GM23338 (cell line): ENCODE results near the gene EPHB2. TPM values are rescaled to one million over a fixed set of nuclear protein-coding genes. Genes with fewer than 3 reads are reported as not detected.

Experiments
- ATAC-seq: fragments of 200-7000 bp; cut with Tn5 transposase; 3 replicates; pipeline ENCODE4 v1.9.1; 2020
- DNase-seq: peaks from one replicate; pipeline ENCODE4 v3.0.0-alpha.2; 2015; ENCODE audit warnings: low spot score
- H2AFZ ChIP-seq: fragments of 200-600 bp; sonication (generic); 2 replicates; pipeline ENCODE4 v1.8.0; 2016; ENCODE audit warnings: antibody characterized with exemption, mild to moderate bottlenecking, moderate library complexity
- H3F3A ChIP-seq: fragments of 200-600 bp; sonication (generic); replicated peaks from 2 replicates; pipeline ENCODE4 v1.8.0; 2017; ENCODE audit warnings: antibody characterized with exemption, mixed run types, low read depth
- H3K27ac ChIP-seq: fragments of 200-600 bp; sonication (generic); 2 replicates; pipeline ENCODE4 v1.6.1; 2016; ENCODE audit warnings: low read depth
- H3K27me3 ChIP-seq: fragments of 200-600 bp; sonication (generic); 2 replicates; pipeline ENCODE4 v1.8.0; 2016; ENCODE audit warnings: mild to moderate bottlenecking, mixed run types, moderate library complexity; ENCODE audit not compliant: insufficient read depth
- H3K36me3 ChIP-seq: fragments of 200-600 bp; sonication (generic); 2 replicates; pipeline ENCODE4 v1.8.0; 2016; ENCODE audit warnings: mild to moderate bottlenecking; ENCODE audit not compliant: insufficient read depth
- H3K4me1 ChIP-seq: fragments of 200-600 bp; sonication (generic); 2 replicates; pipeline ENCODE4 v1.8.0; 2016; ENCODE audit warnings: mild to moderate bottlenecking, moderate library complexity; ENCODE audit not compliant: insufficient read depth
- H3K4me2 ChIP-seq: fragments of 200-600 bp; sonication (generic); 2 replicates; pipeline ENCODE4 v1.7.1; 2017; ENCODE audit warnings: mixed run types
- H3K4me3 ChIP-seq: fragments of 200-600 bp; sonication (generic); 2 replicates; pipeline ENCODE4 v1.6.1; 2016; ENCODE audit warnings: mixed run types
- H3K79me2 ChIP-seq: fragments of 200-600 bp; sonication (generic); replicated peaks from 2 replicates; pipeline ENCODE4 v1.8.0; 2017; ENCODE audit warnings: mild to moderate bottlenecking; ENCODE audit not compliant: insufficient read depth
- H3K9me2 ChIP-seq: fragments of 200-600 bp; sonication (generic); 2 replicates; pipeline ENCODE4 v1.8.0; 2017; ENCODE audit not compliant: insufficient read depth
- H4K20me1 ChIP-seq: fragments of 200-600 bp; sonication (generic); replicated peaks from 2 replicates; pipeline ENCODE4 v1.8.0; 2017; ENCODE audit warnings: mild to moderate bottlenecking; ENCODE audit not compliant: insufficient read depth
- H3K27ac Mint-ChIP-seq: 2 replicates; pipeline ENCODE4 v1.8.0; 2020; ENCODE audit warnings: inconsistent platforms, mild to moderate bottlenecking, moderate library complexity, mixed read lengths
- H3K27me3 Mint-ChIP-seq: 3 replicates; pipeline ENCODE4 v1.8.0; 2022; ENCODE audit warnings: low read depth, mild to moderate bottlenecking, moderate library complexity, mixed read lengths, inconsistent platforms; ENCODE audit not compliant: insufficient read depth, poor library complexity
- H3K36me3 Mint-ChIP-seq: 3 replicates; pipeline ENCODE4 v1.8.0; 2021; ENCODE audit warnings: low read depth, mild to moderate bottlenecking, inconsistent platforms, moderate library complexity, mixed read lengths
- H3K4me1 Mint-ChIP-seq: 3 replicates; pipeline ENCODE4 v1.8.0; 2020; ENCODE audit warnings: mild to moderate bottlenecking, inconsistent platforms, mixed read lengths
- H3K4me3 Mint-ChIP-seq: 3 replicates; pipeline ENCODE4 v1.8.0; 2021; ENCODE audit warnings: moderate library complexity, mild to moderate bottlenecking, inconsistent platforms, mixed read lengths
- H3K9me3 Mint-ChIP-seq: 3 replicates; pipeline ENCODE4 v1.8.0; 2020; ENCODE audit warnings: moderate library complexity, mild to moderate bottlenecking, inconsistent platforms, mixed read lengths
- CREB1 ChIP-seq: fragments of 250-450 bp; sonication (Bioruptor Pico); IDR thresholded peaks from 2 replicates; pipeline ENCODE4 v1.5.0; 2020; ENCODE audit warnings: low read depth, mild to moderate bottlenecking, moderate library complexity
- CTCF ChIP-seq, 2 experiments: fragments of 200-600 bp in 1 of 2; sonication (generic) in 1 of 2; conservative IDR thresholded peaks; 2 replicates each; pipeline versions ENCODE4 v1.5.1 to v1.6.1; 2016 to 2017; ENCODE audit warnings: antibody characterized with exemption in 2 of 2, low read depth in 2 of 2, mild to moderate bottlenecking in 2 of 2, moderate library complexity in 1 of 2
- ETS1 ChIP-seq: IDR thresholded peaks from 2 replicates; pipeline ENCODE4 v1.6.1; 2016; ENCODE audit warnings: antibody characterized with exemption
- EZH2 ChIP-seq: fragments of 200-600 bp; sonication (generic); IDR thresholded peaks from one replicate; pipeline ENCODE4 v1.8.0; 2017; ENCODE audit warnings: antibody characterized with exemption, mild to moderate bottlenecking, low read depth; ENCODE audit not compliant: unreplicated experiment
- JUNB ChIP-seq: IDR thresholded peaks from one replicate; pipeline ENCODE4 v1.6.1; 2016; ENCODE audit warnings: antibody characterized with exemption; ENCODE audit not compliant: unreplicated experiment
- POLR2AphosphoS5 ChIP-seq: IDR thresholded peaks from 2 replicates; pipeline ENCODE4 v1.6.1; 2016; ENCODE audit warnings: antibody characterized with exemption, low read depth
- REST ChIP-seq: IDR thresholded peaks from one replicate; pipeline ENCODE4 v1.6.1; 2018; ENCODE audit warnings: antibody characterized with exemption; ENCODE audit not compliant: unreplicated experiment
- STAT1 ChIP-seq: IDR thresholded peaks from one replicate; pipeline ENCODE4 v1.6.1; 2016; ENCODE audit warnings: antibody characterized with exemption; ENCODE audit not compliant: unreplicated experiment
- ZNF114 ChIP-seq: fragments of 250-450 bp; sonication (Bioruptor Pico); IDR thresholded peaks from 2 replicates; pipeline ENCODE4 v1.5.0; 2020; ENCODE audit warnings: mild to moderate bottlenecking, moderate library complexity
- ZNF331 ChIP-seq: fragments of 250-450 bp; sonication (Bioruptor Pico); IDR thresholded peaks from 2 replicates; pipeline ENCODE4 v1.5.0; 2020; ENCODE audit warnings: low read depth, mild to moderate bottlenecking, moderate library complexity
- polyA plus RNA-seq: library from polyadenylated mRNA; unstranded; fragments of >200 nt; fragmentation: Nextera tagmentation; extraction: Ambion mirVana; gene quantifications from 2 replicates; pipeline ENCODE4 v1.2.1, GENCODE V29; 2016
- total RNA-seq: library from RNA; depleted of rRNA; stranded (reverse); fragments of >200 nt; shearing (Covaris generic); gene quantifications from 2 replicates; pipeline ENCODE4 v1.2.3, GENCODE V29; 2014

The EPHB2 gene
- total and polyA plus RNA-seq, 2 experiments from 2014 or later, result 4.1 to 20.1 TPM

- H3K36me3 ChIP-seq, result no peaks in the 10 kb centered on the region
- Mint-ChIP-seq H3K9me3 (no peaks in the 10 kb centered on the region), H3K4me1 (peaks cover 7% of the 10 kb centered on the region), H3K36me3 (no peaks in the 10 kb centered on the region), H3K27me3 (peaks cover 13% of the 10 kb centered on the region), H3K4me3 (no peak overlapping the region), H3K27ac (no peak overlapping the region)
- H3K27ac ChIP-seq, result no peak overlapping the region
- no peak for TF ChIP-seq STAT1
- no peak for TF ChIP-seq REST
- TF ChIP-seq POLR2AphosphoS5, result no peak
- no peaks in the 10 kb centered on the region for H3K9me2 ChIP-seq
- H3K4me2 ChIP-seq, result no peak overlapping the region
- no peak overlapping the region for H3K4me3 ChIP-seq
- ATAC-seq (no peak), DNase-seq (no peak)
- H3F3A ChIP-seq, result no peaks in the 10 kb centered on the region
- no peaks in the 10 kb centered on the region for H3K4me1 ChIP-seq
- H3K79me2 ChIP-seq, result no peaks in the 10 kb centered on the region
- H3K27me3 ChIP-seq, result no peaks in the 10 kb centered on the region
- H2AFZ ChIP-seq, result no peak overlapping the region
- no peaks in the 10 kb centered on the region for H4K20me1 ChIP-seq
These were observed 208.8 kb downstream of the EPHB2 start for GRCh38 chr1:22919341-22920025.

- no peaks in the 10 kb centered on the region for H3K36me3 ChIP-seq
- no peaks in the 10 kb centered on the region for H3F3A ChIP-seq
- Mint-ChIP-seq H3K4me1 (peaks cover 3% of the 10 kb centered on the region), H3K27ac (no peak overlapping the region), H3K27me3 (peaks cover 11% of the 10 kb centered on the region), H3K9me3 (no peaks in the 10 kb centered on the region), H3K4me3 (no peak overlapping the region), H3K36me3 (no peaks in the 10 kb centered on the region)
- no peak overlapping the region for H3K27ac ChIP-seq
- H3K9me2 ChIP-seq, result no peaks in the 10 kb centered on the region
- no peak overlapping the region for H3K4me2 ChIP-seq
- H3K4me3 ChIP-seq, result no peak overlapping the region
- no peak for ATAC-seq
- H2AFZ ChIP-seq, result no peak overlapping the region
- H3K79me2 ChIP-seq, result no peaks in the 10 kb centered on the region
- no peaks in the 10 kb centered on the region for H3K27me3 ChIP-seq
- no peaks in the 10 kb centered on the region for H3K4me1 ChIP-seq
- DNase-seq, result no peak
- no peaks in the 10 kb centered on the region for H4K20me1 ChIP-seq
- TF ChIP-seq ETS1, result no peak
- TF ChIP-seq EZH2, result no peak
- no peak for TF ChIP-seq JUNB
- no peak for TF ChIP-seq ZNF331
- no peak for TF ChIP-seq CTCF (conservative IDR thresholded peaks at IDR 0.05; ENCODE audit: low read depth in 2 of 2)
- no peak for TF ChIP-seq ZNF114 (CRISPR knock-in tag)
- no peak for TF ChIP-seq STAT1
- TF ChIP-seq CREB1 (CRISPR knock-in tag), result no peak
These were observed 209.5 kb downstream of the EPHB2 start for GRCh38 chr1:22920026-22920733.
